ENCODE results near the gene NCK1.

The NCK1 gene

DNA sequence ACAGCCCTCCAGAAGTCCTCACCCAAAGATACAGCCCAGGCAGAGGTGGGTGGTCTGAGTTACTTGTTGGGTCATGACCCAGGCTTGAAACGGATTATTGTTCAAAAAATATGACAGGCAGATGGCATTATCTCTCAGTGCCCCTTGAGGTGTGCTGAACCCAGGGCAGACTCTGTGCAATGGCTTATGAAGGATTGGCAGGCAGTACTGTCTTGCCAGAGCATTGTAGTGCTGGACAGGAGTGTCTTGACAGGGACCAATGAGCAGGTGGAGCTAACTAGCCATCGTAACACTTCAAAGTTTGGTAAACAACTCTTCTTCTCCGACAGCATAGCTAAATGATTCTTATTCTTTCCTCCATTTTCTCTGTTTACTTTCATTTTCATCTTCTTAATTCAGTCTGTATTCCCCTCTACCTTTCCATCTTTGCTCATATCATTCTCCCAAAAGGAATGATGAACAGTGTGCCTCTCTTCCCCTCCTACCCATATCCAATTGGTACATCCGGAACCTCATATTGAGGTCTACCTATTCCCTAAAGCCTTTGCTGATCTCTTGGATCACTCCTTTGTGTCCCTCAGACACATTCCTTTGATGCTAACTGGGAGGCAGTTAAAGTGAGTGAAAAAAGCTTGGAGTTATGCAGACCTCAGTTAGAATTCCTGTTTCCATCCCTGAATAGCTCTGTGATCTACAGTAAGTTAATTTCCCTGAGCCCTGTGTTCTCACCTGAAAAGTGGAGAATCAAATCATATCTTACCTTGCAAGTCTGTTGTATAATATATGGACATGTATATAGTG, 93.2 kb downstream of the NCK1 start:
- Histone ChIP-seq H3K4me1 (ENCODE audit: control insufficient read depth in 1 of 2, insufficient read depth in 1 of 2, low read depth in 1 of 2, low read length in 1 of 2) (no peaks in the 10 kb centered on the region), H3K4me3 (ENCODE audit: low read depth in 1 of 2, low read length in 1 of 2) (no peak overlapping the region), H3K9me3 (no peaks in the 10 kb centered on the region), H3K27me3 (no peaks in the 10 kb centered on the region), H3K36me3 (no peaks in the 10 kb centered on the region), H3K27ac (no peak overlapping the region)
- TF ChIP-seq CTCF (IDR thresholded peaks at IDR 0.05), result no peak

DNA sequence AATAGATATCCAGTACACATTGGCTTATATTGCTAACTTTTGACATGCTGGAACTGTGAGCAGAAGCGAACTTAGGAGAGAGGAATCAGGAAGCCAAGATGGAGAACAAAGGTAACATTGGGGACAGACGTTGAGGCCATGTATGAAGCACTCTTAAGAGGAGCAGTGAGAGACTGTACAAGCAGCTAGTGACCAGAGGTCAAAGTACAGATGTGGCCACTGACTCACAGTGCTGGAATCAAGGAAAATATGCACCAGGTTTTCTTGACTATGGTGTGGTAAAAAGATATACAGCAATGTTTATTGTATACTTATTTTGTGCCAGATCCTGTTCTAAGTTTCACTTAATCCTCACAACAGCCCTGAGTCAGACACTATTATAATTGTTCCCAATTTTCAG, 93.8 kb downstream of the NCK1 start:
- Histone ChIP-seq H3K4me3 (ENCODE audit: low read depth in 1 of 2, low read length in 1 of 2) (no peak overlapping the region), H3K27me3 (no peaks in the 10 kb centered on the region), H3K27ac (no peak overlapping the region), H3K36me3 (no peaks in the 10 kb centered on the region), H3K9me3 (no peaks in the 10 kb centered on the region), H3K4me1 (ENCODE audit: control insufficient read depth in 1 of 2, insufficient read depth in 1 of 2, low read depth in 1 of 2, low read length in 1 of 2) (no peaks in the 10 kb centered on the region)
- no peak for TF ChIP-seq CTCF (IDR thresholded peaks at IDR 0.05)

DNA sequence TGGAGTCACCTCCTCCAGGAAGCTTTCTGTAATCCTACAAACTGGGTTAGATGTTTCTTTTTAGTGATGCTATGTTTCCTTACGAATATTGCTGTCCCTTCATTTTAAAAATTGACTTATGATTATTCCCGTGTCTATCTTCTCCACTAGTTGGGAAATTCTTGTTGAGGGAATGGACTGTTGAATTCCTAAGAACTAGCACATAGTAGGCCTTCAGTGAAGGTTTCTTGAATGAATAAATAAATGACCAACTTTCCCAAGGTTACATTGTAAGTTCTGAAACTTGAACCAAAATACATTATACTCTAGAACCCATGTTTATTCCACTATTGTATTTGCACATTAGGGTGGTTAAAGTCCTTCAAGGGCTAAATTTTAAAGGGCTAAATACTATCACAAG, 95.0 kb downstream of the NCK1 start:
- Histone ChIP-seq H3K27me3 (no peaks in the 10 kb centered on the region), H3K27ac (no peak overlapping the region), H3K36me3 (no peaks in the 10 kb centered on the region), H3K4me3 (ENCODE audit: low read depth in 1 of 2, low read length in 1 of 2) (no peak overlapping the region), H3K9me3 (no peaks in the 10 kb centered on the region), H3K4me1 (ENCODE audit: control insufficient read depth in 1 of 2, insufficient read depth in 1 of 2, low read depth in 1 of 2, low read length in 1 of 2) (no peaks in the 10 kb centered on the region)
- no peak for TF ChIP-seq CTCF (IDR thresholded peaks at IDR 0.05)

DNA sequence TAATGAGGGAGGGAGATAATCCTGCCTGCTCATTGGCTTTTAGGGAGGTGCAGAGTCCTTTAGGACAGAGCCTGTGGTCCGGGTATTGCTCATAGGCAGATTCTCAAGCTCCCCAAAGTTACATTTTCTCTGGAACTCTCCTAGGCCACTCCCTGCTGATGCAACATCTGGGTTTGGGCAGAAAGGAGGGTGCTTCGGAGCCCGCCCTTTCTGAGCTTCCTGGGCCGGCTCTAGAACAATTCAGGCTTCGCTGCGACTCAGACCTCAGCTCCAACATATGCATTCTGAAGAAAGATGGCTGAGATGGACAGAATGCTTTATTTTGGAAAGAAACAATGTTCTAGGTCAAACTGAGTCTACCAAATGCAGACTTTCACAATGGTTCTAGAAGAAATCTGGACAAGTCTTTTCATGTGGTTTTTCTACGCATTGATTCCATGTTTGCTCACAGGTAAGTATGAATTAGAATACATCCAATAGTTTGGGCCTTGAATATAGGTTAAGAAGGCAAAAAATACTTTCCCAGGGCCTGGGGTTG, 95.8 kb downstream of the NCK1 start, which contains the start of gene IL20RB:
Gene IL20RB (plus strand): TSS at position 233 of the 538 bp plus-strand sequence. CDS start 131 bp downstream, at position 364.
- no peak for TF ChIP-seq CTCF (IDR thresholded peaks at IDR 0.05)
- H3K27ac ChIP-seq, result no peak within 1 kb of the TSS

GRCh38 chr3:136958939-136959338, 96.9 kb downstream of the NCK1 start:
- Histone ChIP-seq H3K27me3 (no peaks in the 10 kb centered on the region), H3K9me3 (no peaks in the 10 kb centered on the region), H3K36me3 (no peaks in the 10 kb centered on the region), H3K4me3 (ENCODE audit: low read depth in 1 of 2, low read length in 1 of 2) (no peak overlapping the region), H3K4me1 (ENCODE audit: control insufficient read depth in 1 of 2, insufficient read depth in 1 of 2, low read depth in 1 of 2, low read length in 1 of 2) (no peaks in the 10 kb centered on the region), H3K27ac (no peak overlapping the region)
- TF ChIP-seq CTCF (IDR thresholded peaks at IDR 0.05), result no peak

More for the DNA sequence above, 95.8 kb downstream of the NCK1 start, which contains the start of gene IL20RB:
- Histone ChIP-seq H3K4me1 (ENCODE audit: control insufficient read depth in 1 of 2, insufficient read depth in 1 of 2, low read depth in 1 of 2, low read length in 1 of 2) (no peaks in the 10 kb centered on the region), H3K36me3 (no peaks in the 10 kb centered on the region), H3K4me3 (ENCODE audit: low read depth in 1 of 2, low read length in 1 of 2) (no peak within 1 kb of the TSS), H3K27me3 (no peaks in the 10 kb centered on the region), H3K9me3 (no peaks in the 10 kb centered on the region)
